AG10803 (cell line): ENCODE data around the gene CTBP2.

ENCODE experiments used
- DNase-seq: peaks from one replicate; pipeline ENCODE4 v3.0.0; 2010; ENCODE audit warnings: low read depth
- H3K4me3 ChIP-seq: 2 replicates; pipeline ENCODE4 v1.5.1; 2011; ENCODE audit warnings: mild to moderate bottlenecking, low read length, control low read depth
- CTCF ChIP-seq: conservative IDR thresholded peaks from 2 replicates; pipeline ENCODE4 v1.5.1; 2011; ENCODE audit warnings: mild to moderate bottlenecking, low read length, control low read depth, inconsistent platforms

Gene CTBP2

GRCh38 chr10:125068406-125068805 lies 92.0 kb downstream of the CTBP2 start:
- TF ChIP-seq CTCF, result no peak
- no peak for DNase-seq
- H3K4me3 ChIP-seq, result no peak overlapping the region

DNA sequence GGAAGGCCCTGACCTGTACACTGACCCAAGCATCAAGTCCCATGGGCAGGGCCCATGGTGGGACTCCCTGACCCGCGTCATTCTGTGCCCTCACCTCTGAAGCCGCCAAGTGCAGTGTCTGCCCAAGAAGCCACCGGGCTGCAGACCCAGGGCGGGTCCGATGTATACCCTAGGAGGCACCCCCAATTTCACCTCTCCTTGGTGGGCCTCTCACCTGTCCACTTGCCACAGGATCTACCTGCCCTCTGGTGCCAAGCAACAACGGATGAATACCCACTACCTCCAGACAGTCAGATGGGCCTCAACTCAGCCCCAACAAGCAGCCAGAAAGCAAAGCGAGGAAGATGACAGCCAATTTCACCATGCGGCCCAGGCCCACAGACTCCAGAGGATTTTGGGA lies 92.6 kb downstream of the CTBP2 start:
- no peak for TF ChIP-seq CTCF
- H3K4me3 ChIP-seq, result no peak overlapping the region
- DNase-seq, result no peak

- no peak for DNase-seq
- no peak overlapping the region for H3K4me3 ChIP-seq
- no peak for TF ChIP-seq CTCF
These were observed 93.5 kb downstream of the CTBP2 start for GRCh38 chr10:125066764-125067450.

DNA sequence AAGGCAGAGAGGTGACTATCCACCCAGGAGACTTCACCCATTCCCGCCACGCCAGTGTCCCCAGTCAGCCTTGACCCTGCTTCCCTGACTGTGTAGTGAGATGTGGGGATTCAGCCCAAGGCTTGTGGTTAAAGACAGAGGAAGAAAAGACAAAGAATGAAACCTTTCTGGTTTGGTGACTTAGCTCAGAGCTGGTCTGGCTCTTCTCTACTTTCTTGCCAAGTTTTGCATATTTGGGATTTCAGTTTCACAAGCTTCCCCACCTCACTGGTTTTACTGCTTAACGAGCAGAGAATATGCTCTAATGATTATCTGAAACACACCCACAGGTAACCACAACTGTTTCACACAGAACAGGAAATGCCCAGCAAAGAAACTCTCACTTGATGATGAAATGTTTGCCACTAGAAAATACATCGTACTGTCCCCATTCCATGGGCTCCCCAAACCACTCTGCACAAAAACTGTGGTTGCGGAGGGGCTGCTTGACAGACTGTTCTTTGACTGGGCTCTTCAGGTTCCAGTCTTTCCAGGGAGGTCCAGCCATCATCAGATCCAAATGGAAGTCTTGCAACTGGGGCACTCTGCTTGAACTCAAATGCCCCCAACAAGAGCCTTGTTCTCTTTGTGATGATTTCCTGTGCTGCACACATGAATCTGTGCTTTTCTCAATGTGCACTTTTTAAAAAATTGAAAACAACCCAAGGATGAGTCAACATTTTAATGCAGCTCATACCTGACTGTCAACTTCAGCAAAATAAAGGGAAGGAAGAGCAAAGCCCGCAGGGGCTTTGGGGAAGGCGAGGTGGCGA lies 95.5 kb downstream of the CTBP2 start:
- H3K4me3 ChIP-seq, result no peak overlapping the region
- DNase-seq, result peak; percentile 94
- no peak for TF ChIP-seq CTCF

- no peak for DNase-seq
These were observed 97.0 kb downstream of the CTBP2 start for GRCh38 chr10:125063256-125063925.

GRCh38 chr10:125062914-125063230 lies 97.5 kb downstream of the CTBP2 start:
- DNase-seq, result peak; percentile 83
- TF ChIP-seq CTCF, result no peak
- no peak overlapping the region for H3K4me3 ChIP-seq

More at GRCh38 chr10:125063256-125063925, 97.0 kb downstream of the CTBP2 start:
- H3K4me3 ChIP-seq, result no peak overlapping the region
- TF ChIP-seq CTCF, result no peak
